ENCODE data around the gene HOXA6.

DNA sequence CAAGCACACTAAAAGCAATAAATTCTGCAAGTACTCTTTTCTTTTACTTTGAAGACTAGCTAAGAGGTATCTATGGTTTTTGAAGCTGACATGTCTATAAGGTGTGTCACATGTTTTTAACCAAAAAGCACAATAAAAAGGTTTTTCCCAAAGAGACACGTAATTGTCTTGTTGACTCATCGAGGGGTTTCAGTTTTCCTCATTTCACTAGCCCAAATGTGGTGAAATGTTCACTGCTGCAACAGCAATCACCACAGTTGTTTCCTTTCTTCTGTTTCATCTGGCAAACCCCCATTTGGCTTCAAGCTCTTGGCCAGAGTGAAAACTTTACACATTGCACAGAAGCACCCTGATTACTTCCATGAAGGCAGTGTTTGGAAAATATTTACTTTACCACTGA is 13.2 kb downstream of the HOXA6 start:
- TF ChIP-seq, protein P1, sequence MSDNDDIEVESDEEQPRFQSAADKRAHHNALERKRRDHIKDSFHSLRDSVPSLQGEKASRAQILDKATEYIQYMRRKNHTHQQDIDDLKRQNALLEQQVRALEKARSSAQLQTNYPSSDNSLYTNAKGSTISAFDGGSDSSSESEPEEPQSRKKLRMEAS (IDR thresholded peaks at IDR 0.05), result no peak
- TF ChIP-seq, protein P2, sequence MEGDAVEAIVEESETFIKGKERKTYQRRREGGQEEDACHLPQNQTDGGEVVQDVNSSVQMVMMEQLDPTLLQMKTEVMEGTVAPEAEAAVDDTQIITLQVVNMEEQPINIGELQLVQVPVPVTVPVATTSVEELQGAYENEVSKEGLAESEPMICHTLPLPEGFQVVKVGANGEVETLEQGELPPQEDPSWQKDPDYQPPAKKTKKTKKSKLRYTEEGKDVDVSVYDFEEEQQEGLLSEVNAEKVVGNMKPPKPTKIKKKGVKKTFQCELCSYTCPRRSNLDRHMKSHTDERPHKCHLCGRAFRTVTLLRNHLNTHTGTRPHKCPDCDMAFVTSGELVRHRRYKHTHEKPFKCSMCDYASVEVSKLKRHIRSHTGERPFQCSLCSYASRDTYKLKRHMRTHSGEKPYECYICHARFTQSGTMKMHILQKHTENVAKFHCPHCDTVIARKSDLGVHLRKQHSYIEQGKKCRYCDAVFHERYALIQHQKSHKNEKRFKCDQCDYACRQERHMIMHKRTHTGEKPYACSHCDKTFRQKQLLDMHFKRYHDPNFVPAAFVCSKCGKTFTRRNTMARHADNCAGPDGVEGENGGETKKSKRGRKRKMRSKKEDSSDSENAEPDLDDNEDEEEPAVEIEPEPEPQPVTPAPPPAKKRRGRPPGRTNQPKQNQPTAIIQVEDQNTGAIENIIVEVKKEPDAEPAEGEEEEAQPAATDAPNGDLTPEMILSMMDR (IDR thresholded peaks at IDR 0.05 in 2 of 3, conservative IDR thresholded peaks at IDR 0.05 in 1 of 3; ENCODE audit: borderline replicate concordance in 1 of 3, insufficient read depth in 1 of 3, low read depth in 2 of 3, low read length in 2 of 3), result no peak
- TF ChIP-seq, protein P3, sequence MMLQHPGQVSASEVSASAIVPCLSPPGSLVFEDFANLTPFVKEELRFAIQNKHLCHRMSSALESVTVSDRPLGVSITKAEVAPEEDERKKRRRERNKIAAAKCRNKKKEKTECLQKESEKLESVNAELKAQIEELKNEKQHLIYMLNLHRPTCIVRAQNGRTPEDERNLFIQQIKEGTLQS (IDR thresholded peaks at IDR 0.05), result no peak
- no peak for TF ChIP-seq POLR2A (IDR thresholded peaks at IDR 0.05; ENCODE audit: borderline replicate concordance, extremely low read depth, insufficient read depth, insufficient read length)
- TF ChIP-seq EZH2 (IDR thresholded peaks at IDR 0.05), result no peak
- TF ChIP-seq YY1 (IDR thresholded peaks at IDR 0.05; ENCODE audit: extremely low read depth, insufficient replicate concordance, low read depth, low read length), result no peak
- no peak for TF ChIP-seq ZFX (IDR thresholded peaks at IDR 0.05)
- no peak for TF ChIP-seq RAD21 (IDR thresholded peaks at IDR 0.05; ENCODE audit: low read depth)
- TF ChIP-seq POLR2AphosphoS5 (IDR thresholded peaks at IDR 0.05; ENCODE audit: low read depth, low read length), result no peak
- TF ChIP-seq EZH2phosphoT487 (IDR thresholded peaks at IDR 0.05; ENCODE audit: borderline replicate concordance), result no peak
- no peak for TF ChIP-seq ZNF274 (IDR thresholded peaks at IDR 0.05; ENCODE audit: low read depth, low read length)
- peak; percentile 56 for TF ChIP-seq JUND (IDR thresholded peaks at IDR 0.05)

Data from HCT116 (cell line).